NCI-H187 (cell line): ENCODE measurements around the gene CDK14.
"Not testable (repeated sequence)": the region's sequence is repeated elsewhere in the genome, so short reads cannot be mapped to it uniquely, and the experiment has no call there.

ENCODE experiments used
- DNase-seq, 2 experiments: peaks; one replicate each; lab custom pipeline; 2025; lab: John Stamatoyannopoulos, UW

Gene CDK14

DNA sequence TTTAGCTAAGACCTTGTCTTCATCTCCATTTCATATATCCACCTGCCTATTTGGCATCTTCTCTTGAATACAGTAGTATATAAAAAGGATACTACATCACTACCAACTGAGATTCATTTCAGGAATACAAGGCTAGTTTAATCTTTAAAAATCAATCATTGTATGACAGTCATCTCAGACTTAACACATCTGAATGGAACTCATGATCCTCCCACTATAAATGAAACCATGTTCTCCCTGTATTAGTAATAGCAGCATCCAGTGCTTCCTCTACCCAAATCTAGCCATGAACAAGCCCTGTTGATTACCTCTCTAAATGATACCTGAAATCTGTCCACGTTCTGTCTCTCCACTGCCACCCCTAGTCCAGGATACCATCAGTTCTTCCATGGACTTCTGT, 196.2 kb downstream of the CDK14 start:
- no peak for DNase-seq

DNA sequence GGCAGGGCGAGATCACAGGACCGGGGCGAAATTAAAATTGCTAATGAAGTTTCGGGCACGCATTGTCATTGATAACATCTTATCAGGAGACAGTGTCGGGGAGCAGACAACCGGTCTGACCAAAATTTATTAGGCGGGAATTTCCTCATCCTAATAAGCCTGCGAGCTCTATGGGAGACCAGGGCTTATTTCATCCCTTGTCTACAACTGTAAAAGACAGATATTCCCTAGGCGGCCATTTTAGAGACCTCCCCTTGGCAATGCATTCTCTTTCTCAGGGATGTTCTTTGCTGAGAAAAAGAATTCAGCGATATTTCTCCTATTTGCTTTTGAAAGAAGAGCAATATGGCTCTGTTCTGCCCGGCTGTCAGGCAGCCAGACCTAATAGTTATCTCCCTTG, 198.1 kb downstream of the CDK14 start:
- not testable (repeated sequence) for DNase-seq

DNA sequence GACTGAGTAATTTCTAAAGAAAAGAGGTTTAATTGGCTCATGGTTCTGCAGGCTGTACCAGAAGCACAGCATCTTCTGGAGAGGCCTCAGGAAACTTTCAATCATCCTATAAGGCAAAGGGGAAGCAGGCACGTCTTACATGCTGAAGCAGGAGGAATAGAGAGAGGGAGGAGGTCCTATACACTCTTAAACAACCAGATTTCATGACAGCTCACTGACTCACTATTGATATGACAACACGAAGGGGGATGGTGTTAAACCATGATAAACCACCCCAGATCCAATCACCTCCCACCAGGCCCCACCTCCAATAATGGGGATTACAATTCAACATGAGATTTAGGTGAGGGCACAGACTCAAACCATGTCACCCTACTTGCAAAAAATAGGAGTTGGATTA, 201.5 kb downstream of the CDK14 start:
- DNase-seq: no peak

DNA sequence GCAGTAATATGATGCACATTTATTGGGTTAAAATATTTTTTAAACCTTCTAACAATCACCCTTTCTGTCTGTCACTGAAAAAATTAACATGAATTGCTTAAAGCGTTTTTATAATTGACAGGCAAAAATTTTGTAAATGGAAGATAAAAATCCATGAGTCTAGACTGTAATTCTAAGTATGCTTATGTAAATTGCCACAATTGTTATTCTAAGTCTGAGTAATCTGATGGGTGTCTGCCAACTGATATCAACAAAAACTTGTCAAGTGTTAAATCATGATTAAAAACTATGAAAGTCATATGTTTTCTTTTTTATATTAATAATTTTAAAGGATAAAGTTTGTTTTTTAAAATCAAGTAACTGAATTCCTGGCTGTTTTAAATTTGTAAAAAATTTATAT, 208.2 kb downstream of the CDK14 start:
- DNase-seq: no peak

DNA sequence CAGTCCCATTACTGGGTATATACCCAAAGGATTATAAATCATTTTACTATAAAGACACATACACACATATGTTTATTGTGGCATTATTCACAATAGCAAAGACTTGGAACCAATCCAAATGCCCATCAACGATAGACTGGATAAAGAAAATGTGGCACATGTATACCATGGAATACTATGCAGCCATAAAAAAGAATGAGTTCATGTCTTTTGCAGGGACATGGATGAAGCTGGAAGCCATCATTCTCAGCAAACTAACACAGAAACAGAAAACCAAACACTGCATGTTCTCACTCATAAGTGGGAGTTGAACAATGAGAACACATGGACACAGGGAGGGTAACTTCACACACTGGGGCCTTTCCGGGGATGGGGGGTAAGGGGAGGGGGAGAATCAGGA, 219.4 kb downstream of the CDK14 start:
- not testable (repeated sequence) for DNase-seq

DNA sequence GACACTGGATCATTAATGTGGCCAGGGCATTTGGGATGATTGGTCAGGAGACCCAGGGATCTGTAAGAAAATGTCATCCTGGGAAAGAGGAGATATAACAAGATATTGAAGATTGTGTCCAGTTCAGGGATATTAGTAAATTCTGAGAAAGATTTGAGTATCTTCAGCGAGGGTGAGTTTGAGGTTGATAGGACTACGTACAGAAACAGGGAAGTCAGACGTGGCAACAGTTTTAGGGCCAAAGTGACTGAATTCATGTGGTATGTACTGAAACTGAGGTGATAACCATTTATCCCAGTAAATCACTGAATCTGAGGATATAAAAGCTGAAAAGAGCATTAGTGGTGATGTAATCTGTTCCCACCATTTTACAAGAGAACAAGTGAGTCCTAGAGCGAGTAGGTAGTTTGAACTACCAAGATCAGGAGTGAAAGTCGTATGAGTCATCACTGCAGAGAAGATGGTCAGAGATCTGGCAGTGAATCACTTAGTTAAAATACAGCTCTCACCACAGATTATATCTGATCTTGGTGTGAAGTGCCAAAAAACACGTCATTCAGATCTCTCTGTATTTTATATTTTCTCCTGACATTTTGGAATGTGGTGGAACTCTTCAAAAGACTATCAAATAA, 220.5 kb downstream of the CDK14 start:
- DNase-seq: no peak

DNA sequence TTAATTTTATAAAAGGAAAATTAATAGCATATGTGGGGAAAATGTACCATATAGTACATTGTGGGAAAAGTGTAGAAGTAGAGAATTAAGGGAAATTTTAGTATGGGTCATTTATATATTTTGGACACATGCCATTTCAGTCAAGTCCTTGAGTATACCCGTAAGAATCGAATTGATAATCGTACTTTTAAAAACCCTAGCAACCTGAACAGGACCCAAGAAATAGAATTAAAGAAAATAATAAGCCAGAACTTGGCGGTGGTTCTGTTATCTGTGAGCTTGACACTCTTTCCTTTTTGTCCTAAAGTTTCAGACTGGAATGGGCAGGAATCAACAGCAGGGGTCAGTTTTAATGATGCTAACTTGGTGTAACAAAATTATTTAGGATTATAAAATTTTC, 221.0 kb downstream of the CDK14 start:
- no peak for DNase-seq

DNA sequence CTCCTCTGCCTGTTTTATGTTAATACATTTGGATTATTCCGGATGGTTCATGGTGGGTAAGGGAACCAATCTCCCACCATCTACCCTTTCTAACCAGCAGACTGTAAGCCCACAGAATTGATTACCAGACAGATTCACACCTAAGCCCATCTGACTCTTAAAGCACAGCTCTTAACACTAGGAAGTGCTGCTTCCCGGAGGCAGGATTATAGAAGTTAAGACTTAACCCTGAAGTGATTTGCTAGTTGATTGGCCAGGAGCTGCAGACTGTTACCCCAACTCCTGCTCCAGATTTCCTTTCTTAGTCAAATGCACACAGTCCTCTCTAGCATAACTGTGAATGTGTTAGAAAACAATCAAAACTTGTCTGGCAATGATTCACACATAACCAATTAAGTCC, 221.7 kb downstream of the CDK14 start:
- DNase-seq: no peak

DNA sequence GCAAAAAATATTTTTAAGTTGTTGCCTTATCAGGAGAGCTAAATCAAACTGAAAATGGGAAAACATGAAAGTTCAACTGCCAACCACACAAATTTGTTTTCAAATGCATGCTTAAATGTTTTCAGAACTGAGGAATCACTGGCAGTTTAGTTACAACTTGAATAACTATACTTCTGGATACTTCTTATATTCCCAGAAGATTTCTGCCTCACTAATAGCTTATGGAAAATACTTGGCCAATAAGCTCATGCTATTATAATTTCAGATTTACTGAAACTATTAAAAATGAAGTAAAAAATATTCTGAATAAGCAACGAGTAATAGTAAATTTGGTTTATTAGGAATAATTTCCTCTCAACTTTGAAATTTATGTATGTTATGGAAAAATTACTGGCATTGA, 222.2 kb downstream of the CDK14 start:
- no peak for DNase-seq

DNA sequence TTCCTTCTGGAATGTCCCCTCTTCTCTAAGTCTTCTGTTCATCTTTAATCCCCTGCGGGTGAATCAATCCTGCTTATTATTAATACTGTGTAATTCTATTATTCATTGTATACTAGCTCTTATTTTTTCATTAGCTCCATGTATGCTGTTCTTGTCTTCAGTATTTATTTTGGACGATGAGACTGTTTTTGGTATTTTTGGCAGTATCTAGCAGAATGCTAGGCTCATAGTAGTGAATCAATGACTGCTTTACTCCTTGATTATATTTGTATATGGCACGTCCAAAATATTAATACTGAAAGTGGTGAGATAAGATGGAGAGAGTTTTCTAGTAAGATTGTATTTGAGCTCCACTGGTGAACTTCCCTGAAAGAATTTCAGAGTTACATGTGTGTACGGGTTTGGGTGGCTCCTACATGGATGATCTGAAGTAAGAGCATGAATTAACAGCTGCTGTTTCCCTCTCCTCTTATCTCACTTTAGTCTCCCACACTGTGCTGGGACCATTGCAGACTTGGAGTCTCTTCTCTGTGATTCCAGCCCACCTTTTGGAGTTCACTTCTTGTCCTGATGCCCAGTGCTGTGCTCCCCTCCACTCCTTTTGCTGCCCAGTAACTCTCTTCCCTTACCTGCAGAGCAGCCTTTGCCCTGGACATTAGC, 226.0 kb downstream of the CDK14 start:
- DNase-seq: no peak

DNA sequence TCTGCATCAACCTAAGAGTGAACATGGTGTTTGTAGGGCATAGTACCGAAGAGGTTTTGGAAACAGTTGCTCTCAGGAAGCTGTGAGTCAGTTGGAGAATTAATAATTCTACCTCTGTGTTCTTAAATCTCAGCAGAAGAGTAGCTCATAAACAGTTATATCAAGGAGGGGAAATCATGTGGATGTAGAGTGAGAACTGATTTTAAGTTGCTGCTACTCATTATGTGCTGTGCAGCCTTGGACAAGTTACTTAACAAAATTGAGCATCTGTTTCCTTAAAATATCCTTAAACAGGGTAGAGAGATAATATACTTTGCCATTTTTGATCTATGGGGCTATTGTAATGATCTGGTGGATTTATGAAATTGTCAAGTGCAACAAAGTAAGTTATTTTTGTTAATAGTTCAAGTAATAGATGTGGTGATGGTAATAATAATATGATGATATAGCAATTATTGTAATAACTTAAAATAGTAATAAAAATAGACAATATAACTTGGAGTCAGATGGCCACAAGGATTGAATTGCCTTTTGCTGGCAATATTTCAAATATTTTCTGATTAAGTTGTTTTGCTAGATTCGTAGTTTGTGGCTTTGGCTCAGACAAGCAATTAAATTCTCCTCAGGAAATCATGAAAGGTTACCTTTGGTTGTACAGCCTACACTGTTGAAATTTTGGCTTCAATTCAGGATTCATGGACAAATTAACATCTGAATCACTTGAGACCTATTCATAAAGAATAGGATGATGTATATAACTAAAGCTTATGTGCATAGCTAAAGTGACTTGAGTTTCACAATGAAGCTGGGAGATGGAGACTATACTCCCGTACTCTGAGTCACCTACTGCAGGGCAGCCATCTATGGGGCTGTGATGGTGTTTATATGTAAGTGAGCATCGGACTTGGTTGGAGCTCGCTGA, 228.5 kb downstream of the CDK14 start:
- no peak for DNase-seq

DNA sequence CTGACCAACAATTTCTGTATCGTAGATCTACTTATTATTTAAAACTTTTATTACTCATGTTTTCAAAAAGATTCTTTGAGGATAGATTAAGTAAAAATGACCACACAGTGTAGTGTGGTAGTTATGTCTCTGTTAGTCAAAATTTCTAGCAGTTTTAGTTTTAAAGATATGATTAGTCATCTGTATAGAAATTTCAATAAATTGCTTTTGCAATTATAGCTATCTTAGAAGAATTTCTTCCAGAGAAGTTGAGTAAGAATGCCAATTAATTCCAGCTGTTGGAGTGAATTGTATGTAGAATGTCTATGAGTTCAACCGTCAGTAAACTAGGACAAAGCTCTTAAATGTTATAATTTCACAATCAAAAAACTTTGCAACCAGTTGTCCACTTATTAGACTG, 229.7 kb downstream of the CDK14 start:
- DNase-seq: no peak

DNA sequence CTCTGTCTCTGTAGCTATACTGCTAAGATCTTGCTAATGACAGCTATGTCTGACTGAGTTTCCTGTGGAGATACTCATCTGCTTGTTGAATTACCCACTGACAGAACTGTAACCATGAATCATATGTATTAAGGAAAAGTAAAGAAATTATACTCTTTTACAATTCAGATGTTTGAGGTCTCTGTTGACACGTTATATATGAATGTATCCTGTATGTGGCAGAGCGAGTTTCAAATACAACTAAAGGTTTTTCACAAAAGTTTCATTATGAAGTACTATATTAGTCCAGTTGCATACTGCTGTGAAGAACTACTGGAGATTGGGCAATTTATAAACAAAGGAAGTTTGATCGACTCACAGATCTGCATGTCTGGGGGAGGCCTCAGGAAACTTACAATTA, 232.5 kb downstream of the CDK14 start:
- DNase-seq: no peak

DNA sequence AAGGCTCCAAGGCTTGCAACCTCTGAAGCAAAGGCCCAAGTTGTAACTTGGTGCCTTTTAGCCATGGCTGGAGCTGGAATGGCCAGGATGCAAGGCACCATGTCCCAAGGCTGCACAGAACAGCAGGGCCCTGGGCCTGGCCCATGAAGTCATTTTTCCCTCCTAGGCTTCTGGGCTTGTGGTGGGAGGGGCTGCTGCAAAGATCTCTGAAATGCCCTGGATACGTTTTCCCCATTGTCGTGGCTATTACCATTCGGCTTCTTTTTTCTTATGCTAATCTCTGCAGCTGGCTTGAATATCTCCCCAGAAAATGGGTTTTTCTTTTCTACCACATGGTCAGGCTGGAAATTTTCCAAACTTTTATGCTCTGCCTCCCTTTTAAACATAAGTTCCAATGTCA, 234.2 kb downstream of the CDK14 start:
- no peak for DNase-seq

DNA sequence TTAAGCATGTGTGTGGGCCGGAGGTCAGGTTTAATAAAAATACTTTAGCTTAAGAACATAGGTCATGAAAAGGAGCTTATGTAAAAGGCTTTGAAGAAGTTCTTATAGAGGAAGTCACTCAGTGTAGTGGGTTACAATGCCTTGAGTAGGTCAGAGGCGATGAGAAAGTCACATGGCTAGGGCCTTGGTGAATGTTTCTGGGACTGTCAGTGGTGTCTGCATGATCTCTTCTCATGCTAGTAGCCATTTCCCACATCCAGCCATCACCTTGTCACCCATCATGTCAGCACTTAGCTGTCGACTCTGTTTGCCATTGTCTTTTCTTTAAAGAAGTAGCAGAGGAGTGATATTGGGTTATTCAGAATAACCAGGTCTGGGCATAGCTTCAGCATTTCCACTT, 236.6 kb downstream of the CDK14 start:
- no peak for DNase-seq

DNA sequence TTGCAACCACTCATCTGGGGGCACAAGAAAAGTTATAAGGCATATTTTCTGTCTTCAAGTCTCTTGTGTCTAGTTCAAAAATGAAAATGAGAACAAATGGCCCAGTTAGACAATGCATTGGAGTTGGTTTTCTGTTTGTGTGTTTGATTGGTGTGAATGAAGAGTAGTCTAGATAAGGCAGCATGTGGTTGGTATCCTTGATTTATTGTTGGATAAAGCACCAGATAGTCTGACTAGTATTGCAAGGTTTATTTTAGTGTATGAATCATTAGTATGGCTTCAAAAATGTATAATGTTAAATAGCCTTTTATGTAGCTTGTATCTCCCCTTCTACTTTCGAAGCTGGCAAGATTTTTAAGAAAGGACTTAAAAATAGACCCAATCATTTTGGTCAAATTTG, 237.3 kb downstream of the CDK14 start:
- no peak for DNase-seq

DNA sequence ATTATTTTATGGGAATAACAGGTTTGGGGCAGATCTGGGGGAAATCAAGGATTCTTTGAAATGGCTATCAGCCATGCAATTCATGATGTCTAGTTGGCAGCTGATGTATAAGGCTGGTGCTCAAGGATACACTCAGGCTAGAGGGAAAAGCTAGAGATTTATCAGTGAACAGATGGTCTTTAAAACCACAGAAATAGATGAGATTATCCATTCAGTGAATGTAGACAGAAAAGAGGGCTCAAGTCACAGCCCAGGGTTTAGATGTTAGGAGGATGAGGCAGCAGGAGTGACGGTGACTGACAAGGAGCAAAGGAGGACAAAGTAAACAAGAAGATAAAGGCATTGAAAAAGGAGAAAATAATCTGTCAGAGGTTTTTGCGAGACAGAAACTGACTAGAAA, 238.7 kb downstream of the CDK14 start:
- DNase-seq: no peak

DNA sequence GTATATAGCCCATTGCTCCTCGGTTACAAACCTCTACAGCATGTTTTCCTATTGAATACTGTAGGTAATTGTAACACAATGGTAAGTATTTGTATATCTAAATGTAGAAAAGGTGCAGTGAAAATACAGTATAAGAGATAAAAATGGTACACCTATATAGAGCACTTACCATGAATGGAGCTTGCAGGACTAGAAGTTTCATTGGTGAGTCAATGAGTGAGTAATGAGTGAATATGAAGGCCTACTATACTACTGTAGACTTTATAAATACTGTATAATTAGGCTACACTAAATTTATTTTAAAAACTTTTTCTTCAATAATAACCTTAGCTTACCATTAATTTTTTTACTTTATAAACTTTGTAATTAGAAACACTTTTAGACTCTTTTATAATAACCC, 239.7 kb downstream of the CDK14 start:
- no peak for DNase-seq

DNA sequence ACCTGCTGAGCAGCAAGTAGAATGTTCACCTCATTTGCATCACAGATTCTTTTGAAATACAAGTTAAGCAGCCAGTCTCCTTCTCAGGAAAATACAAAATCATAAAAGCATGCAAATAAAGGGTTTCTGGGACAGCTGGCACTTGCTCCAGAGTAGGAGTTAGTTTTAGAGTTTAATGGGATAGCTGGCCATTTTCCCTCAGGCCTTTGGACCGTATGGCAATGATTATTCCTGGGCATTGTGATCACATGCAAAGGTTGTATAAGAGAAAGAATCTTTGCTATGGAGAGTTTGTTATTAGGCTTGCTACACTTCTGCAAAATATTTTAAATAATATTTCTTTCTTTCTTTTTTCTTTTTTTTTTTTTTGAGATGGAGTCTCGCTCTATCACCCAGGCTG, 240.8 kb downstream of the CDK14 start:
- DNase-seq: no peak

DNA sequence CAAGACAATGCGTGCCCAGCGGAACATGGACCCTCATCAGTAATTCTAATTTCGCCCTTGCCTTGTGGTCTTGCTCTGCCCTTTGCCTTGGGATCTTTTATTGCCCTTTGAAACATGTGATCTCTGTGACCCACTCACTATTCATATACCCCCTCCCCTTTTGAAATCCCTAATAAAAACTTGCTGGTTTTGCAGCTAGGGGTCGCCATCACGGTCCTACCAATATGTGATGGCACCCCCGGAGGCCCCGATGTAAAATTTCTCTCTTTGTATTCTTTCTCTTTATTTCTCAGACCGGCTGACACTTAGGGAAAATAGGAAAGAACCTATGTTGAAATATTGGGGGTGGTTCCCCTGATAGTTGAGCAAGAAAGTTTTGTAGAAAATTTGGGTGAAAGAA, 242.7 kb downstream of the CDK14 start:
- no peak for DNase-seq

DNA sequence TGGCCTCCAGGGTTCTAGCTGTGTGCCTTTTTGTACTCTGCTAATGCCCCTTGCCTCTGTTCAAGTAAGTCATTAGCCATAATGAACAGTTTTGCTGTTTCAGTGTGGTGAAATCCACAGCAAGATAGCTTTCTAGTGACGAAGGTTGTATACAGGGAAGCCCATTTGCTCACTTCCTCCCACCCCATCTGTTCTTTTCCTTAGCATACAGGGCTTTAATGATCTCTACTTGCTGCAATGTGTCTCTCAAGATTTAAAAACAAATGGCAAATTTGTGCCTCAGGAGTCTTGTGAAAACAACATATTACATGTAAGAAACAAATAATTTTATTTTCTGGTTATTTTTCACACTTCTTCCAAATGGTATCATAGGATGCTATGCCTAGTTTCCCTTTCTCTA, 243.2 kb downstream of the CDK14 start:
- DNase-seq: no peak

DNA sequence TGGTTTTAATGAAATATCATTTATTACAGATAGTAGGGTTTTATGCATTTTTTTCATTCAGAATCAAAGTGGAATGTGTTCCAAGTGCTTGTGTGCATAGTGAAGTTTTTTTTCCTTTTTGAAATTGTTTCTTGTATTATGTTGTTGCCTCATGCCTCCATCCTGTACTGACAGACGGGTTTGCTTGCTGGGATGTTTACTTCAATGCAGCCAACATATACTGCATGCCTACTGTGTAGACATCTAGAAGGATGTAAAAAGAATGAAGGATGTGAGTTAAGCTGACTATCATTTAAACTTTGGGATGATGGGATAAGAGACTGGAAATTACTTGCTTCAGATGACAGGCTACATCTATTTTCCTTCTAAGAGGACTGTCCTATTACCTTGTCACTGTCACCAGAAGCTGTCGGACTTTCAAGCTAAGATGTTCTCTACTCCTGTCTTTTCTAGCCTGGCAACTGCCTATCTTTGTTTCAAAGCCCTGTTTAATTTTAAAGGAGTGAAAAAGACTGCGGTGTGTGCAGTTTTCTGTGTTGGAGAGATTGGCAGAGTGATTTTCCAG, 243.7 kb downstream of the CDK14 start:
- no peak for DNase-seq
